Vagina (tissue), 2 donors: Measurements from ENCODE around the gene C1orf141.

Experiments used
- POLR2A ChIP-seq, 2 donors: fragments of 450-650 bp; IDR thresholded peaks; one replicate each; pipeline ENCODE4 v1.6.1; 2017; ENCODE audit warnings: antibody characterized with exemption in 2 of 2, mild to moderate bottlenecking in 2 of 2, moderate library complexity in 2 of 2
- TF ChIP-seq, protein P1 (sequence below), 3 experiments: fragments of 450-650 bp in 2 of 3; fragments of 200-600 bp in 1 of 3; sonication (generic) in 1 of 3; IDR thresholded peaks; one replicate each; pipeline ENCODE4 v1.5.1; 2017 to 2019; ENCODE audit warnings: antibody characterized with exemption in 3 of 3, mild to moderate bottlenecking in 2 of 3, moderate library complexity in 2 of 3

DNA sequence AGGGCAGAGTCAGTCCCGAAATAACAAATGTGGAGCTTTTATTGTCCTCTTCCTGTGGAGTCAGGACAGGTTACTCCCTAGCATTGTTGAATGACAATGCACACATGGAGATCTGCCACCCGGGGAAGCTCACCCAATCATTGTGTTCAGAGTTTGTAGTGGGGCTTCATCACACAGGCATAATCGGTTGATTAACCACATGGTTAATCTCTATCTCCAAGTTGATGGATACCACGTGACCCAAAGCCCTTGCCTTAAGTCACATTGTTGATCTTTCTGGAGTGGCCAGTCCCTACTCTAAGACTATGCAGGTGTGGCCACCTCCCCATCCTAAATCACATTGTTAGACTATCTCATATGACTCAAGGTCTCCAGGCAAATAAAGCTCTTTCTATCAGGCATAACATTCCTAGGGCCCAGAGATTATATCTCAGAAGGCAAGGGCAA, 2.6 kb upstream of the C1orf141 start:
- TF ChIP-seq, protein P1, sequence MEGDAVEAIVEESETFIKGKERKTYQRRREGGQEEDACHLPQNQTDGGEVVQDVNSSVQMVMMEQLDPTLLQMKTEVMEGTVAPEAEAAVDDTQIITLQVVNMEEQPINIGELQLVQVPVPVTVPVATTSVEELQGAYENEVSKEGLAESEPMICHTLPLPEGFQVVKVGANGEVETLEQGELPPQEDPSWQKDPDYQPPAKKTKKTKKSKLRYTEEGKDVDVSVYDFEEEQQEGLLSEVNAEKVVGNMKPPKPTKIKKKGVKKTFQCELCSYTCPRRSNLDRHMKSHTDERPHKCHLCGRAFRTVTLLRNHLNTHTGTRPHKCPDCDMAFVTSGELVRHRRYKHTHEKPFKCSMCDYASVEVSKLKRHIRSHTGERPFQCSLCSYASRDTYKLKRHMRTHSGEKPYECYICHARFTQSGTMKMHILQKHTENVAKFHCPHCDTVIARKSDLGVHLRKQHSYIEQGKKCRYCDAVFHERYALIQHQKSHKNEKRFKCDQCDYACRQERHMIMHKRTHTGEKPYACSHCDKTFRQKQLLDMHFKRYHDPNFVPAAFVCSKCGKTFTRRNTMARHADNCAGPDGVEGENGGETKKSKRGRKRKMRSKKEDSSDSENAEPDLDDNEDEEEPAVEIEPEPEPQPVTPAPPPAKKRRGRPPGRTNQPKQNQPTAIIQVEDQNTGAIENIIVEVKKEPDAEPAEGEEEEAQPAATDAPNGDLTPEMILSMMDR (IDR thresholded peaks at IDR 0.05), result no peak
- no peak for TF ChIP-seq POLR2A (IDR thresholded peaks at IDR 0.05)
